Hippocampal formation (tissue), 2 donors: Measurements from ENCODE around the gene ENAM.

Source experiments
- DNase-seq, 2 donors: peaks; one replicate each; lab custom pipeline; 2025; lab: John Stamatoyannopoulos, UW

ENAM gene

DNA sequence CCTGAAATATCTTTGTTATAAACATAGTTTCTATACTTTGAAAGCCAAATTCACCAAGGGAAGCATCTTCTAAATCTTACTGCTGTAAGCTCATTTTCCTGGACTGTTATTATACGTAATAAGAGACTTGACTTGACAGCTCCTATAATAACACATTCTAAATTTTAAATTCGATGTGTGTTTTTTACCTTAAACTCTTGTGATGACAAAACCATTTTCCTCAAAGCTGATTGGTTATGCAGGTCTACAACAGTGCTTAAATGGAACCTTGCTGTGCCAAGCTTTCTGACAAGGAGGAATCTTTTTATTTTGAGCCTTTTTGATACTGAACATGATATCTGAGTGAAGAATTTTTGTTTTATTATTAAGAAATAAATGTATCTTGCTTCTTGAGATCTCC is at the start of gene ENAM:
Gene ENAM (plus strand): TSS at position 301 of the 400 bp plus-strand sequence. CDS start 757 bp downstream, outside the sequence.
- DNase-seq: no peak

DNA sequence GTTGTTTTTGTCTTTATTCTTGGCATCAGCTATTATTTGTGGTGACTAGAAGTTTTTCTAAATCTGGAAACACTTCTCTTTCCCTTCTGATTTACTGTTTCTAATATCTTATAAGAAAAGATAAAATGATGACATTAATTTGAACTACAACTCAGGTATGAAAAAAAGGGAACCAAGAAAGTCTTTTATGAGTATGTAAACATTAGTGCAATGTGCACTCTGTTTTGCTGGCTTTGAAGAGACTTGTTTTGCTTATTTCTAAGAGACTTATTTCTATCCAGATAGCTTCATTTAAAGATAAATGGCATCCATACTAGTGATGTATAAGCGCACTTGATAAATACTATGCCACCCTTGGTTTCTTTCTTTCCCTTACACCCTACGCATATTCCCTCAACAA is 46.6 kb upstream of the ENAM start:
- DNase-seq: no peak

DNA sequence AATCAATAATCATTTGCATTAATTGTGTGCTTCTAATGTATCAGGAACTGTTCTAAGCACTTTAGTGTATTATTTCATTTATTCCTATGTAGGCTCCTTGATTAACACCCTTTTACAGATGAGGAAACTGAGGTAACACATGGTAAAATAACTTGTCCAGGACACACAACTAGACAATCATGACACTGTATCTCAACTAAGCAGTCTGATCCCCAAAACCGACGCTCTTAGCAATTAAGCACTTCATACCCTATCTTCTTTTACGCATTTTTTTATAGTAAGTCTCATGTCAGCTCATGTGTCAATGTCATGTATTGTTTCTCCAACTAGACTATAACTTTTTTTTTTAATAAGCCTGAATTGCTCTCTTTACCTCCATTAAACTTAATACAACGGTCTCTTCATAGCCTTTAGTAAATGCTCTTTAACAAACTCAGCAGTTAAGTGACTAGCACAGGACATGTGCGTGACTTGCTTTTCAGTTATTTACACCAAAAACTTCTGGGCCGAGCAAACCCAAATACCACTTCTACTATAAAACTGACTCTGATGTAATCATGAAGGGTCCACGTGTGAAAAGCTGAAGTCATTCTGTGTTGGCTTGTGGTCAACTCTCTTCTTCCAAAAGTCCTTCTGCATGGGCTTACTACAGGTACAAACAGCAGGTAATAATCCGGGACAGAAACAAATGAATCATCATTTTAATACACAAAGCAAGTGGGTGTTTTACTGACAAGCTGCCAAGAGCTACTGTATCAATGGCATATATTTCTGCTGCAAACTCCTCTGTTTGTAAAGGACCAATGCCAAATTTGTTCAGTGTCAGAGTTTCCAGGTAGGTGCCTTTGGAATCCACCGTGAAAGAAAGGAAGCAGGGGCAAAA is 44.4 kb upstream of the ENAM start:
- DNase-seq: no peak

DNA sequence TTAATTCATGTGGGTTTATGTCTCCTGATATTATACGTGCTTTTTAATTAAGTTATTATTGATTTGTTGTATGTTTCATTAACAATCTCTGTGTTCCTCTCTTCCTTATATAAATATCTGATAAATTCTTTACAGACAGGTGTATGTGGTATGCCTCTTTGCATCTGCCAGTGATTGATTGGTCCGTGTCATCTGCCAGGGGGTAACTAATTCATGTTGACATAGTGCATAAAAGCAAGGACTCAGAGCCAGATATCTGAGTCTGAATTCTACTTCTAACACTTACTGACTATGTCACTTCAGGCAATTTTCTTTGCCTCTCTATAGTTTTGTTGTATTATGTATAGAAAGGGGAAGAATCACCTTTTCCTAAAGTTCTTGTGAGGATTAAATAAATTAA is 41.7 kb upstream of the ENAM start:
- DNase-seq: no peak

DNA sequence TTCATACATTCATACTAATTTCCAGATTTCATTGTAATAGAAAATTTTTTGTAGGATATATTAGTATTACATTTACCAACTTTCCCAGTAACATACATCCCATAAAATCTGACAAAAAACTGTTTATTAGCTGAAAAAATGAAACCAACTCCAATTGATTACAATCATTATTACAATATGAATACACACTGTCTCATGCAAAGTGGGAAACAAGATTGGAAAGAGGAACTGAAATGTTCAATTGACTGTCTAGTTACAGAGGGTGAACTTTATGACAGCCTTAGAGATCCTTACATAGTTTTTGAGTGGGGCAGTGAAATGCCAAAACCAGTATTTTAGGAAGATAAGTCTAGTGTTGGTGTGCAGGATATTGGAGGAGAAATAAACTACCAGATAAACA is 38.8 kb upstream of the ENAM start:
- no peak for DNase-seq

DNA sequence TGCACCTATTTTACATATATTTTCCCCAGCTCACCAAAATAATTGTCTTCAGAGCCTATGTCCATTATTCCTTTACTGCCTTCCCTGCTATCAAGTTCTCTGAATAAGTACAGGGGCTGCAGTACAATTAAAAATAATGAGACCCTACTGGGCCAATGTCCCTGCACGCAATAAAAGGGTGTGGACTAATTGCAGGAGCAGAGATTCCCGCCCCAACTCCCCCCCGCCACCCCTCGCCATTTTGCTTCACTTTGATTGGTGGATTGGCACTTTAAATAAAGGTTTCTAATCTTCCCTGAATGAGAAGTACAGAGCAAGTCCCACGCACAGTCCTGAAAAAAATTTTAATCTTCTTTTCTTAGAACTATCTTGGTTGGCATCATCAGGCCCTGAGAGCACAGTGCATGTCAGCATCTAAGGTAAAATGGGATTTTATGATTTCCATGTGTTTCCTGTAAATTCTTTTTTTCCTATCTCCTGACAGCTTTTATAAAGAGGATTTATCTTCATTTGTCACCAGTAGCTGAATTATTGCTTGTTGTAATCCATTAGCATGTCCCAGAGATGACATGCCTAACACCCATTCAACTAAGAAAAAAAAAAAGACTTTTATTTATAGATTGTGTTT is 36.5 kb upstream of the ENAM start, which contains the start of gene AMBN:
Gene AMBN (plus strand): TSS at position 302 of the 628 bp plus-strand sequence. CDS start 103 bp downstream, at position 405.
- DNase-seq: no peak

GRCh38 chr4:70594196-70594595 is 34.3 kb upstream of the ENAM start:
- DNase-seq: no peak

DNA sequence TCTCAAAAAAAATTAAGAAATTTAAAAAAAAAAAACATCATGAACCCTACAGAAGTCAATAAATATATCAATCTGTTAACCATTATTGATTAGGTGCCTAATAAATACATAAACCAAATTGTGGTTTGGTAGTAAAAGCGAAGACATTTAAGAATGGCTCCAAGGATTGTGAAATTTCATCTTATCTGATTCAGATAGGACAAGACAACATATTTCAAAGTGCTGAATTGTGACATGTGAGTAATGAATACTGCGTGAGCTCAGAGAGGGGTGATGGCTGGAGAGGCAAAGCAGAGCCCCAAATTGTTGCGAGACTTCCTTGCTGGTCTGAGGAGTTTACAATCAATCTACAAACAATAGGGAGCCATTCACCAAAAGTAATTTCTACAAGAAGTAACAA is 28.2 kb upstream of the ENAM start:
- no peak for DNase-seq

- no peak for DNase-seq
These were observed 27.6 kb upstream of the ENAM start for GRCh38 chr4:70600977-70601376.

DNA sequence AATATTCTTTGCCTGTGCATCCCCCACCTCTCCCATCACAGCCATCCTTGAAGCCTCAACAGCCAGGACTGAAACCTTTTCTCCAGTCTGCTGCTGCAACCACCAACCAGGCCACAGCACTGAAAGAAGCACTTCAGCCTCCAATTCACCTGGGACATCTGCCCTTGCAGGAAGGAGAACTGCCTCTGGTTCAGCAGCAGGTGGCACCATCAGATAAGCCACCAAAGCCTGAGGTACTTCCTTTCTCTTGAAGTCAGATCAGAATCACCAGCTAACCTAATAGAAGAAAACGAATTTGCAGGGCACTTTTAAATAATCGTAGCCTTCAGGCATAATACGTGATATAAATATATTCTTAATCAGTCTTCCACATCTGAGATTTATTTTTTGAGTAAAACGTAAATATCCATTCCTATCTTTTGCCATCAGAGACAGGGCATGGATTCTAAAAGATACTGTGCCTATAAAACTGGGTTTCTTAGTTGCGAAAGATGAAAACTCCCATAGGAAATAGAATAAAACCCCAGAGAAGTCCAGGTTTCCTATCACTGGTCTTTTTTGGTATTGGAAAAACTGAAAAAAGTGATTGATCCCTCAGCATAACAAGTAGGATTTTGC is 27.0 kb upstream of the ENAM start:
- peak; percentile 11 to 17 for DNase-seq

GRCh38 chr4:70603856-70604255 is 24.7 kb upstream of the ENAM start:
- DNase-seq: no peak

GRCh38 chr4:70606459-70606858 is 22.1 kb upstream of the ENAM start:
- no peak for DNase-seq

- DNase-seq: no peak
These were observed 21.1 kb upstream of the ENAM start for GRCh38 chr4:70607334-70607853.

DNA sequence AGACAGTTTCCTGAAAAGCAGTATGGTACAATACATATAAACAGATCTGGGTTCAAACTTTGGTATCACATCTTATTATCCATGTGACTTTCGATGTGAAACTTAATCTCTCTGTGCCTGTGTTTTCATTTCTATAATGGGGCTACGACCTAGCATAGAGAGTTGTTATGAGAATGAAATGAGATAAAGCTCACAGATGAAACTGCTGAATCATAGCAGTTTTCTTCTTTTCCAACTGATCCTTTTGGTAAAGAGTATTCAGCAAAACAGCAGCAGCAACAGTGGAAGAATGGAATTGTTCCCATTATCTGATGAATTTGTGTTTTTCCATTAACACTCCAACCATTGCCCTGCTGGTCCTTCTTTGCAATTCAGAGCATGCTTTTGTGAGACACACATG is 20.2 kb upstream of the ENAM start:
- DNase-seq: no peak

- DNase-seq: no peak
These were observed 15.0 kb upstream of the ENAM start for GRCh38 chr4:70613306-70614183.

- no peak for DNase-seq
These were observed 14.4 kb upstream of the ENAM start for GRCh38 chr4:70614184-70614555.

GRCh38 chr4:70619288-70619687 is 9.3 kb upstream of the ENAM start:
- DNase-seq: no peak

DNA sequence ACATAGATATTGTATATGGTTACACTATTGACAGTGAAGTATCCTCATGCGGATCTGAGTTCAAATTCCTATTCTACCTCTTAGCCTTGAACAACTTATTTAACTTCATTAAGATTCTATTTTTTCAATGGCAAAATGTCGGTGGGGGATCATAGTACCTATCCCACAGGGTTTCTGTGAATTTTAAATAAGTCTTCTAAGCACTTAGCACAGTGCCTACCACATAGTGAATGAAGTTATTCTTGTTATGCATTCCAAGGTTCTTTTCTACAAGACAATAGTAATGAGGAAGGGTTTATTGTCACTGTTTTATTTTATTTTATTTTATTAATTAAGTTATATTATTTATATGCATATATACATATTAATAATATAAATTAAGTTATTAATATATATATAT is 8.8 kb upstream of the ENAM start:
- no peak for DNase-seq

DNA sequence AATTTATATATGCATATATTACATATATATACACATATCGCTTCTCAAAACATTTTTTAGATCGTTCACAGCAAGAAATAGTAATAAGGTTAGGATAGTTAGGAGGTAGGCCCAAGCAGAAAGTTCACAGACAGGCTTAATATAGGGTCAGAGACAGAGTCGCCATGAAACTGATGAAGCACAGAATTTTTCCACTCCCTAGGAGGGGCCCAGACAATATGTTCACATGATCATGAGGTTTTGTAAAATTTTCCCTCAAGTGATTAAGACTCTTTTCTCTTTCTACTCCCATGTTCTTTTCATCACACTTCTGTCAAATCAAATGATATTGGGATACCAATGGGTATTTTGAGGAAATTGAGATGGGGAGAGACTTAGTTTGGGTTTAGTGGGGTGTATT is 5.2 kb upstream of the ENAM start:
- no peak for DNase-seq

GRCh38 chr4:70624226-70624793 is 4.2 kb upstream of the ENAM start:
- DNase-seq: no peak

DNA sequence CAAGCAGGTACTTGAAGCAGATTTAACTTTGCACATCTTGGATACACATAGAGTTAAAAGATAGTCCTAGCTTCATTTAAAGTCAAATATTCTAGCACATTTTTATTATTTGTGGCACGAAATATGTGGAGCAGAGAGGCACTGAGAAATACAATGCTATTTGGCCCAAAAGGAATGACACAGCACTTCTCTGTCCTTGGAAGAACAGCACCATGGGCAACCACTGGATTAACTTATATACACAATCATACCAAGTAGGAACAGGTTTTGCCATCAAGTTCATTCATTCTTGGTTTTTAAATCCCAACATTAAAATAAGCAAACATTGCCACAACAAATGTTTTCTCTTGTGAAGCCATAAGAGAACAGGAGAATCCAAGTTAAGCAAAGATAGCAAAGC is 924 bp upstream of the ENAM start:
- DNase-seq: no peak
